AG04449 (cell line): Measurements from ENCODE around the gene DENND1A.

Experiments
- CTCF ChIA-PET: fragments of 350-600 bp; formaldehyde crosslinking; extraction: SDS; loops from one replicate; lab custom pipeline; 2021; ENCODE audit warnings: antibody characterized with exemption; lab: Yijun Ruan, JAX
- POLR2A ChIA-PET: fragments of 400-600, 350-600 bp; formaldehyde crosslinking; extraction: SDS; loops from one replicate; lab custom pipeline; 2020; ENCODE audit warnings: antibody characterized with exemption, inconsistent platforms; lab: Yijun Ruan, JAX
- DNase-seq: peaks from one replicate; pipeline ENCODE4 v3.0.0-alpha.2; 2010; ENCODE audit warnings: low read depth, low spot score
- H3K4me3 ChIP-seq: 2 replicates; pipeline ENCODE4 v1.5.1; 2011; ENCODE audit warnings: low read depth, mild to moderate bottlenecking, control low read depth, low read length
- CTCF ChIP-seq: IDR thresholded peaks from one replicate; pipeline ENCODE4 v1.5.1; 2011; ENCODE audit warnings: mild to moderate bottlenecking, moderate library complexity, low read length, control low read depth, inconsistent platforms; ENCODE audit not compliant: insufficient read depth; ENCODE audit errors: missing control alignments

DENND1A gene

GRCh38 chr9:123778232-123778902 lies 151.6 kb downstream of the DENND1A start:
- TF ChIP-seq CTCF, result no peak
- DNase-seq, result no peak
- CTCF ChIA-PET, result no interaction called here
- H3K4me3 ChIP-seq, result no peak overlapping the region
- POLR2A ChIA-PET, result no interaction called here

GRCh38 chr9:123776708-123777537 lies 153.0 kb downstream of the DENND1A start:
- no peak for TF ChIP-seq CTCF
- ChIA-PET CTCF (no interaction called here), POLR2A (interaction anchor here (1.4 kb wide), 1 partner anchor 13 kb away, joined by 4 read pairs; no protein-coding TSS in a partner anchor)
- no peak for DNase-seq
- H3K4me3 ChIP-seq, result no peak overlapping the region

- POLR2A ChIA-PET, result no interaction called here
- no peak for TF ChIP-seq CTCF
- DNase-seq, result no peak
- no peak overlapping the region for H3K4me3 ChIP-seq
- CTCF ChIA-PET, result no interaction called here
These were observed 154.3 kb downstream of the DENND1A start for GRCh38 chr9:123775289-123776284.

- CTCF ChIA-PET, result interaction anchor here (0.7 to 1.7 kb wide), 2 partner anchors 10 to 23 kb away, joined by 3 to 4 read pairs; no protein-coding TSS in a partner anchor
- no peak overlapping the region for H3K4me3 ChIP-seq
- POLR2A ChIA-PET, result no interaction called here
- no peak for TF ChIP-seq CTCF
- DNase-seq, result no peak
These were observed 156.1 kb downstream of the DENND1A start for GRCh38 chr9:123773783-123774182.

GRCh38 chr9:123772967-123773366 lies 157.0 kb downstream of the DENND1A start:
- POLR2A ChIA-PET, result no interaction called here
- CTCF ChIA-PET, result interaction anchor here (1.7 kb wide), 1 partner anchor 10 kb away, joined by 4 read pairs; no protein-coding TSS in a partner anchor
- DNase-seq, result no peak

More at GRCh38 chr9:123772967-123773366, 157.0 kb downstream of the DENND1A start:
- no peak for TF ChIP-seq CTCF
- H3K4me3 ChIP-seq, result no peak overlapping the region
